GM23338 (cell line): ENCODE results near the gene ZNF587.
"Not testable (repeated sequence)": the region's sequence is repeated elsewhere in the genome, so short reads cannot be mapped to it uniquely, and the experiment has no call there.

ENCODE experiments used
- CREB1 ChIP-seq: fragments of 250-450 bp; sonication (Bioruptor Pico); IDR thresholded peaks from 2 replicates; pipeline ENCODE4 v1.5.0; 2020; ENCODE audit warnings: low read depth, mild to moderate bottlenecking, moderate library complexity
- EZH2 ChIP-seq: fragments of 200-600 bp; sonication (generic); IDR thresholded peaks from one replicate; pipeline ENCODE4 v1.8.0; 2017; ENCODE audit warnings: antibody characterized with exemption, mild to moderate bottlenecking, low read depth; ENCODE audit not compliant: unreplicated experiment
- EZH2phosphoT487 ChIP-seq: fragments of 200-600 bp; sonication (generic); IDR thresholded peaks from one replicate; pipeline ENCODE4 v1.8.1; 2018; ENCODE audit warnings: antibody characterized with exemption; ENCODE audit not compliant: unreplicated experiment
- NANOG ChIP-seq: IDR thresholded peaks from 2 replicates; pipeline ENCODE4 v1.6.1; 2016; ENCODE audit warnings: antibody characterized with exemption, borderline replicate concordance
- POLR2AphosphoS5 ChIP-seq: IDR thresholded peaks from 2 replicates; pipeline ENCODE4 v1.6.1; 2016; ENCODE audit warnings: antibody characterized with exemption, low read depth
- ZNF114 ChIP-seq: fragments of 250-450 bp; sonication (Bioruptor Pico); IDR thresholded peaks from 2 replicates; pipeline ENCODE4 v1.5.0; 2020; ENCODE audit warnings: mild to moderate bottlenecking, moderate library complexity
- ZNF331 ChIP-seq: fragments of 250-450 bp; sonication (Bioruptor Pico); IDR thresholded peaks from 2 replicates; pipeline ENCODE4 v1.5.0; 2020; ENCODE audit warnings: low read depth, mild to moderate bottlenecking, moderate library complexity
- TF ChIP-seq, protein P1 (sequence below), 2 experiments: fragments of 200-600 bp in 1 of 2; sonication (generic) in 1 of 2; conservative IDR thresholded peaks; 2 replicates each; pipeline versions ENCODE4 v1.5.1 to v1.6.1; 2016 to 2017; ENCODE audit warnings: antibody characterized with exemption in 2 of 2, low read depth in 2 of 2, mild to moderate bottlenecking in 2 of 2, moderate library complexity in 1 of 2
- TF ChIP-seq, protein P2 (sequence below): IDR thresholded peaks from 2 replicates; pipeline ENCODE4 v1.6.1; 2016; ENCODE audit warnings: antibody characterized with exemption
- TF ChIP-seq, protein P3 (sequence below): IDR thresholded peaks from one replicate; pipeline ENCODE4 v1.6.1; 2018; ENCODE audit warnings: antibody characterized with exemption; ENCODE audit not compliant: unreplicated experiment

DNA sequence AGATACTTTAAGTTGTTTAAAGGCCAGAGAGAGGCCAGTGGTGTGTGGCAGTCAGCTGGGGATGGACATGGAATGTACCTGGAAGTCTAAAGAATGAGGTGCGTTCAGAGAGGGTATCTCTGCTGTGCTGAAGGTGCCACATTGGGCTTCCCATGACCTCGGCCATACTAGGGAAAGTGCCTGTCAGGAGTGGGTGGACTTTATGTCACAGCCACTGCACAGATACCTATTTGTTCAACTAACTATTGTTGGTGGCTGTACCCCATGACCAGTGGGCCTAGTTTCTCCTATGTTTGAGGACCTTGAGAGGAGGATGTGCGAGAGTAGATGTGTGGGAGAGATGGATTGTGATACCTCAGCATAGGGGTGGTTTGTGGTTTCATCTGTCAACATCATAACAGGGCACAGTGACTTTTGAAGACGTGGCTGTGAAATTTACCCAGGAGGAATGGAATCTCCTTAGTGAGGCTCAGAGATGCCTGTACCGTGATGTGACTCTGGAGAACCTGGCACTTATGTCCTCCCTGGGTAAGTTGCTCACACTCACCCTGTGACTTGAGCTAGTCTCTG, 11.0 kb upstream of the ZNF587 start:
- TF ChIP-seq, protein P1, sequence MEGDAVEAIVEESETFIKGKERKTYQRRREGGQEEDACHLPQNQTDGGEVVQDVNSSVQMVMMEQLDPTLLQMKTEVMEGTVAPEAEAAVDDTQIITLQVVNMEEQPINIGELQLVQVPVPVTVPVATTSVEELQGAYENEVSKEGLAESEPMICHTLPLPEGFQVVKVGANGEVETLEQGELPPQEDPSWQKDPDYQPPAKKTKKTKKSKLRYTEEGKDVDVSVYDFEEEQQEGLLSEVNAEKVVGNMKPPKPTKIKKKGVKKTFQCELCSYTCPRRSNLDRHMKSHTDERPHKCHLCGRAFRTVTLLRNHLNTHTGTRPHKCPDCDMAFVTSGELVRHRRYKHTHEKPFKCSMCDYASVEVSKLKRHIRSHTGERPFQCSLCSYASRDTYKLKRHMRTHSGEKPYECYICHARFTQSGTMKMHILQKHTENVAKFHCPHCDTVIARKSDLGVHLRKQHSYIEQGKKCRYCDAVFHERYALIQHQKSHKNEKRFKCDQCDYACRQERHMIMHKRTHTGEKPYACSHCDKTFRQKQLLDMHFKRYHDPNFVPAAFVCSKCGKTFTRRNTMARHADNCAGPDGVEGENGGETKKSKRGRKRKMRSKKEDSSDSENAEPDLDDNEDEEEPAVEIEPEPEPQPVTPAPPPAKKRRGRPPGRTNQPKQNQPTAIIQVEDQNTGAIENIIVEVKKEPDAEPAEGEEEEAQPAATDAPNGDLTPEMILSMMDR (conservative IDR thresholded peaks at IDR 0.05; ENCODE audit: low read depth in 2 of 2): not testable (repeated sequence)
- not testable (repeated sequence) for TF ChIP-seq EZH2; POLR2AphosphoS5; CREB1; NANOG; EZH2phosphoT487; ZNF114 (CRISPR knock-in tag); ZNF331 (CRISPR knock-in tag)
- TF ChIP-seq, protein P2, sequence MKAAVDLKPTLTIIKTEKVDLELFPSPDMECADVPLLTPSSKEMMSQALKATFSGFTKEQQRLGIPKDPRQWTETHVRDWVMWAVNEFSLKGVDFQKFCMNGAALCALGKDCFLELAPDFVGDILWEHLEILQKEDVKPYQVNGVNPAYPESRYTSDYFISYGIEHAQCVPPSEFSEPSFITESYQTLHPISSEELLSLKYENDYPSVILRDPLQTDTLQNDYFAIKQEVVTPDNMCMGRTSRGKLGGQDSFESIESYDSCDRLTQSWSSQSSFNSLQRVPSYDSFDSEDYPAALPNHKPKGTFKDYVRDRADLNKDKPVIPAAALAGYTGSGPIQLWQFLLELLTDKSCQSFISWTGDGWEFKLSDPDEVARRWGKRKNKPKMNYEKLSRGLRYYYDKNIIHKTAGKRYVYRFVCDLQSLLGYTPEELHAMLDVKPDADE: not testable (repeated sequence)
- TF ChIP-seq, protein P3, sequence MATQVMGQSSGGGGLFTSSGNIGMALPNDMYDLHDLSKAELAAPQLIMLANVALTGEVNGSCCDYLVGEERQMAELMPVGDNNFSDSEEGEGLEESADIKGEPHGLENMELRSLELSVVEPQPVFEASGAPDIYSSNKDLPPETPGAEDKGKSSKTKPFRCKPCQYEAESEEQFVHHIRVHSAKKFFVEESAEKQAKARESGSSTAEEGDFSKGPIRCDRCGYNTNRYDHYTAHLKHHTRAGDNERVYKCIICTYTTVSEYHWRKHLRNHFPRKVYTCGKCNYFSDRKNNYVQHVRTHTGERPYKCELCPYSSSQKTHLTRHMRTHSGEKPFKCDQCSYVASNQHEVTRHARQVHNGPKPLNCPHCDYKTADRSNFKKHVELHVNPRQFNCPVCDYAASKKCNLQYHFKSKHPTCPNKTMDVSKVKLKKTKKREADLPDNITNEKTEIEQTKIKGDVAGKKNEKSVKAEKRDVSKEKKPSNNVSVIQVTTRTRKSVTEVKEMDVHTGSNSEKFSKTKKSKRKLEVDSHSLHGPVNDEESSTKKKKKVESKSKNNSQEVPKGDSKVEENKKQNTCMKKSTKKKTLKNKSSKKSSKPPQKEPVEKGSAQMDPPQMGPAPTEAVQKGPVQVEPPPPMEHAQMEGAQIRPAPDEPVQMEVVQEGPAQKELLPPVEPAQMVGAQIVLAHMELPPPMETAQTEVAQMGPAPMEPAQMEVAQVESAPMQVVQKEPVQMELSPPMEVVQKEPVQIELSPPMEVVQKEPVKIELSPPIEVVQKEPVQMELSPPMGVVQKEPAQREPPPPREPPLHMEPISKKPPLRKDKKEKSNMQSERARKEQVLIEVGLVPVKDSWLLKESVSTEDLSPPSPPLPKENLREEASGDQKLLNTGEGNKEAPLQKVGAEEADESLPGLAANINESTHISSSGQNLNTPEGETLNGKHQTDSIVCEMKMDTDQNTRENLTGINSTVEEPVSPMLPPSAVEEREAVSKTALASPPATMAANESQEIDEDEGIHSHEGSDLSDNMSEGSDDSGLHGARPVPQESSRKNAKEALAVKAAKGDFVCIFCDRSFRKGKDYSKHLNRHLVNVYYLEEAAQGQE: not testable (repeated sequence)
